ENCODE measurements around the gene PDE8A.

The PDE8A gene

GRCh38 chr15:85086855-85087254 is 105.2 kb downstream of the PDE8A start:
- Histone ChIP-seq H3K9me3 (ENCODE audit: low read length) (no peaks in the 10 kb centered on the region), H3K36me3 (ENCODE audit: insufficient read depth, low read length) (peaks cover 8% of the 10 kb centered on the region)

DNA sequence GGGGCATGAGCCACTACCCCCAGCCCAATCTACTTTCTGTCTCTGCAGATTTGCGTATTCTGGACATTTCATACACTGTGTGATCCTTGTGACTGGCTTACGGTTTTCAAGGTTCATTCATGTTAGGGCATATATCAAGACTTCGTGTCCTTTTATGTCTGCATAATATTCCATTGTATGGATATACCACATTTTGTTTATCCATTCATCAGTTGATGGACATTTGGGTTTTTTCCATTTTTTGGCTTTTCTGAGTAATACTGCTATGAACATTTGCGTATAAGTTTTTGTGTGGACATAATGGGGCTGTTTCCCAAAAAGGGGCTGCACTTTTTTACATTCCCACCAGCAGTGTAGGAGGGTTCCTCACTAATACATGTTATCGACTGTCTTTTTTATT is 106.6 kb downstream of the PDE8A start:
- no peaks in the 10 kb centered on the region for H3K4me1 ChIP-seq (ENCODE audit: insufficient read depth, low read length)
- H3K36me3 ChIP-seq (ENCODE audit: insufficient read depth, low read length), result peaks cover 20% of the 10 kb centered on the region
- no peaks in the 10 kb centered on the region for H3K27me3 ChIP-seq (ENCODE audit: control insufficient read depth in 1 of 2, insufficient read depth in 2 of 2, low read length in 2 of 2)
- no peak overlapping the region for H3K4me3 ChIP-seq (ENCODE audit: low read depth in 1 of 2, low read length in 2 of 2)
- no peaks in the 10 kb centered on the region for H3K9me3 ChIP-seq (ENCODE audit: low read length)
- no peak overlapping the region for H3K27ac ChIP-seq (ENCODE audit: low read depth, low read length)
- no peak overlapping the region for H3K9ac ChIP-seq (ENCODE audit: low read length)

More at GRCh38 chr15:85086855-85087254, 105.2 kb downstream of the PDE8A start:
- no peaks in the 10 kb centered on the region for H3K4me1 ChIP-seq (ENCODE audit: insufficient read depth, low read length)
- no peak overlapping the region for H3K27ac ChIP-seq (ENCODE audit: low read depth, low read length)
- no peak overlapping the region for H3K4me3 ChIP-seq (ENCODE audit: low read depth in 1 of 2, low read length in 2 of 2)
- H3K27me3 ChIP-seq (ENCODE audit: control insufficient read depth in 1 of 2, insufficient read depth in 2 of 2, low read length in 2 of 2), result no peaks in the 10 kb centered on the region
- no peak overlapping the region for H3K9ac ChIP-seq (ENCODE audit: low read length)

- H3K4me3 ChIP-seq (ENCODE audit: low read depth in 1 of 2, low read length in 2 of 2), result no peak overlapping the region
- peaks cover 15% of the 10 kb centered on the region for H3K36me3 ChIP-seq (ENCODE audit: insufficient read depth, low read length)
- H3K9me3 ChIP-seq (ENCODE audit: low read length), result no peaks in the 10 kb centered on the region
- H3K27me3 ChIP-seq (ENCODE audit: control insufficient read depth in 1 of 2, insufficient read depth in 2 of 2, low read length in 2 of 2), result no peaks in the 10 kb centered on the region
- H3K4me1 ChIP-seq (ENCODE audit: insufficient read depth, low read length), result no peaks in the 10 kb centered on the region
- no peak overlapping the region for H3K9ac ChIP-seq (ENCODE audit: low read length)
- H3K27ac ChIP-seq (ENCODE audit: low read depth, low read length), result no peak overlapping the region
Observed at GRCh38 chr15:85089929-85090597, 108.4 kb downstream of the PDE8A start.

- Histone ChIP-seq H3K9me3 (ENCODE audit: low read length) (no peaks in the 10 kb centered on the region), H3K4me1 (ENCODE audit: insufficient read depth, low read length) (no peaks in the 10 kb centered on the region), H3K27ac (ENCODE audit: low read depth, low read length) (no peak overlapping the region), H3K27me3 (ENCODE audit: control insufficient read depth in 1 of 2, insufficient read depth in 2 of 2, low read length in 2 of 2) (no peaks in the 10 kb centered on the region), H3K36me3 (ENCODE audit: insufficient read depth, low read length) (peaks cover 18% of the 10 kb centered on the region), H3K9ac (ENCODE audit: low read length) (no peak overlapping the region), H3K4me3 (ENCODE audit: low read depth in 1 of 2, low read length in 2 of 2) (no peak overlapping the region)
Observed at GRCh38 chr15:85091990-85092389, 110.3 kb downstream of the PDE8A start.

DNA sequence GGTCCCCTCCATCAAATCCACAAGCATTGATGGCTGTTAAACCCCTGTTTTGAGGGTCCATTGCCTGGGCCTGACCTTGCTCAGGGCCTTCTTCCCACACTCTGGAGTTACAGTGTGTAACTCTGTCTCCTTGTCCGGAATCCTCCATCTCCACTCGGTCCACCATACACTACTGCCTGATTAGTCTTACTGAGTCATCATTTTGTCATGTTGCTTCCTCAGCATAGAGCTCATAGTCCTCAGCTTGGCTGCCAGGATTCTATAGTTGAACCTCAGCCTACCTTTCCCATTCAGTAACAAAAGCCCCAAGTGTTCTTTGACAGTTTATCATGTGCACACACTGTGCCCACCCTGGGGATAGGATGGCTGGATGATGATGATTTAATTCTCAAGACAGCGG is 113.0 kb downstream of the PDE8A start:
- H3K36me3 ChIP-seq (ENCODE audit: insufficient read depth, low read length), result peaks cover 24% of the 10 kb centered on the region
- H3K27me3 ChIP-seq (ENCODE audit: control insufficient read depth in 1 of 2, insufficient read depth in 2 of 2, low read length in 2 of 2), result no peaks in the 10 kb centered on the region
- no peak overlapping the region for H3K9ac ChIP-seq (ENCODE audit: low read length)
- H3K4me1 ChIP-seq (ENCODE audit: insufficient read depth, low read length), result no peaks in the 10 kb centered on the region
- H3K27ac ChIP-seq (ENCODE audit: low read depth, low read length), result no peak overlapping the region
- H3K9me3 ChIP-seq (ENCODE audit: low read length), result no peaks in the 10 kb centered on the region
- H3K4me3 ChIP-seq (ENCODE audit: low read depth in 1 of 2, low read length in 2 of 2), result no peak overlapping the region

DNA sequence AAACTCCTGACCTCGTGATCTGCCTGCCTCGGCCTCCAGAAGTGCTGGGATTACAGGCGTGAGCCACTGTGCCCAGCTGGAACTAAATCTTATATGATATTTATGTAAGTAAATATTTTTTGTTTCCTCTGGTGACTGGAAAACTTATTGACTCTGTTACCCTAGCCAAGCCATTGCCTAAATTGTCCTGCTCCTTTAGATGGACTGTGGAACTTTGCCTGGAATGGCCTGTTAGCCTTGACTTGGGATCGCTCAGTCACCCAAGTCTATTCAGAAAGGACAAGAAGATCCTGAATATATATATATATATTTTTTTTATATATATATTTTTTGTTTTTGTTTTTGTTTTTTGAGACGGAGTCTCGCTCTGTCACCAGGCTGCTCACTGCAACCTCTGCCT is 113.9 kb downstream of the PDE8A start:
- Histone ChIP-seq H3K36me3 (ENCODE audit: insufficient read depth, low read length) (peaks cover 31% of the 10 kb centered on the region), H3K9ac (ENCODE audit: low read length) (no peak overlapping the region), H3K9me3 (ENCODE audit: low read length) (no peaks in the 10 kb centered on the region), H3K4me3 (ENCODE audit: low read depth in 1 of 2, low read length in 2 of 2) (no peak overlapping the region), H3K27ac (ENCODE audit: low read depth, low read length) (no peak overlapping the region), H3K4me1 (ENCODE audit: insufficient read depth, low read length) (no peaks in the 10 kb centered on the region), H3K27me3 (ENCODE audit: control insufficient read depth in 1 of 2, insufficient read depth in 2 of 2, low read length in 2 of 2) (no peaks in the 10 kb centered on the region)

DNA sequence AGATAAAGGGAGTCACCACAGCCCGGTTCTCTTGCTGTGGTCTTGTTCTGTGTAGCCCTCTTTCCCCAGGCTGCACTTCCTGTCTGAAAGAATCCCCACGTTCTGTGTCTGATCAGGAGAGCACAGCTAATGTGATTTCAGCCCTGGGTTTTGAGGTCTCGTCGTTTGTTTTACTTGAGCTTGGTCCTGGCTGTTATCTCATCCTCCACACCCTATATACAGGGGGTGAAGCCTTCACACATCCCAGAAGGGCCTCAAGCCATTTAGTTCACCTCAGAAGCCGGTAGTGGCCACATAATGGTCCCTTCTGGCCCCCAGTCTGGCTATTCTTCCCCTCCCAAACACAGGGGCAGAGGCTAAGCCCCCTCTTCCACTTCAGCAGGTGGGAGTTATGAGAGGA is 115.6 kb downstream of the PDE8A start:
- H3K9ac ChIP-seq (ENCODE audit: low read length), result no peak overlapping the region
- H3K36me3 ChIP-seq (ENCODE audit: insufficient read depth, low read length), result peaks cover 28% of the 10 kb centered on the region
- H3K9me3 ChIP-seq (ENCODE audit: low read length), result no peaks in the 10 kb centered on the region
- H3K4me1 ChIP-seq (ENCODE audit: insufficient read depth, low read length), result no peaks in the 10 kb centered on the region
- no peak overlapping the region for H3K27ac ChIP-seq (ENCODE audit: low read depth, low read length)
- no peaks in the 10 kb centered on the region for H3K27me3 ChIP-seq (ENCODE audit: control insufficient read depth in 1 of 2, insufficient read depth in 2 of 2, low read length in 2 of 2)
- H3K4me3 ChIP-seq (ENCODE audit: low read depth in 1 of 2, low read length in 2 of 2), result no peak overlapping the region

DNA sequence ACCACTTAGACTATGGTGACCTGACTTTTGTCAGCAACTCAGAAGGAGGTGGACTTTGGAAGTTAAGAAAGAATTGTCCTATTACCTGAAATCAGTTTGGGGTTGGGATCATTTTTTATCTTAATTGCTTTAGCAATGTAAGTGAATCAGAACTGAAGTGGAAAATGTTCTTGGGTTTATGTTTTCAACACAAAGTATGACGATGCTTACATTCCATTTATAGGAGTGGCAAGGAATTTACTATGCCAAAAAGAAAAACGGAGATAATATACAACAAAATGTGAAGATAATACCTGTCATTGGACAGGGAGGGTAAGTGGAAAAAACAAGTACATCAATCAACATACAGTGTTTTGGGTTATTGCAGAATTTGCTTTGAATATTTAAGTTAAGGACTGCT is 116.1 kb downstream of the PDE8A start:
- Histone ChIP-seq H3K36me3 (ENCODE audit: insufficient read depth, low read length) (peaks cover 23% of the 10 kb centered on the region), H3K27ac (ENCODE audit: low read depth, low read length) (no peak overlapping the region), H3K9me3 (ENCODE audit: low read length) (no peaks in the 10 kb centered on the region), H3K4me1 (ENCODE audit: insufficient read depth, low read length) (no peaks in the 10 kb centered on the region), H3K4me3 (ENCODE audit: low read depth in 1 of 2, low read length in 2 of 2) (no peak overlapping the region), H3K9ac (ENCODE audit: low read length) (no peak overlapping the region), H3K27me3 (ENCODE audit: control insufficient read depth in 1 of 2, insufficient read depth in 2 of 2, low read length in 2 of 2) (no peaks in the 10 kb centered on the region)

DNA sequence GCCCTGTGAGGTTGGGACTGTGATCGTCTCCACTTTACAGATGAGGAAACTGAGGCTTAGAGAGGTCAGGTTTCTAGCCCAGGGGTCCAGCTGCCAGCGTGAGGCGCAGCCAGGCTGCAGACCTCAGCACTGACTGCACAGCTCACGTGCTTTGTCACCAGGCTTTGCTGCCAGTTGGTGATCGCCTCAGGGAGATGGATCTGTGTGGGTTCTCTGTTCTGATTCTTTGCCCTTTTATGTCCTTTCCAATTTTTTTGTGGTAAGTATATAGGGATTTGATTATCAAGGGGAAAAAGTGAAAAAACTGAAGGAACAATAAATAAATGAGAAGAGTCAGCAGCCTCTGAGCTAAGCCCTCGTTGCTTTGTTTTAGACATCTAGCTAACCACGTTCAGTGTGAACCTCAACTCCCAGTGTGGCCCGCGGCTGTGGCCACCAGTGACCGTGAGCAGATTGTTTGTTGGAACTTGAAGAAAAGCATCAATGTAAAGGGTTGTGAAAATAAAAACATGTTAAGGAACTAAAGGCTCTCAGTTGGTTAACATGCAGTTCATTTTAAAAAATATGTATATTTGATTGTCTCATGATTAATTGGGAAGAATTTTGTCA is 117.6 kb downstream of the PDE8A start:
- H3K27ac ChIP-seq (ENCODE audit: low read depth, low read length), result no peak overlapping the region
- H3K9ac ChIP-seq (ENCODE audit: low read length), result no peak overlapping the region
- no peaks in the 10 kb centered on the region for H3K27me3 ChIP-seq (ENCODE audit: control insufficient read depth in 1 of 2, insufficient read depth in 2 of 2, low read length in 2 of 2)
- no peaks in the 10 kb centered on the region for H3K4me1 ChIP-seq (ENCODE audit: insufficient read depth, low read length)
- H3K36me3 ChIP-seq (ENCODE audit: insufficient read depth, low read length), result peaks cover 18% of the 10 kb centered on the region
- H3K9me3 ChIP-seq (ENCODE audit: low read length), result no peaks in the 10 kb centered on the region
- no peak overlapping the region for H3K4me3 ChIP-seq (ENCODE audit: low read depth in 1 of 2, low read length in 2 of 2)

DNA sequence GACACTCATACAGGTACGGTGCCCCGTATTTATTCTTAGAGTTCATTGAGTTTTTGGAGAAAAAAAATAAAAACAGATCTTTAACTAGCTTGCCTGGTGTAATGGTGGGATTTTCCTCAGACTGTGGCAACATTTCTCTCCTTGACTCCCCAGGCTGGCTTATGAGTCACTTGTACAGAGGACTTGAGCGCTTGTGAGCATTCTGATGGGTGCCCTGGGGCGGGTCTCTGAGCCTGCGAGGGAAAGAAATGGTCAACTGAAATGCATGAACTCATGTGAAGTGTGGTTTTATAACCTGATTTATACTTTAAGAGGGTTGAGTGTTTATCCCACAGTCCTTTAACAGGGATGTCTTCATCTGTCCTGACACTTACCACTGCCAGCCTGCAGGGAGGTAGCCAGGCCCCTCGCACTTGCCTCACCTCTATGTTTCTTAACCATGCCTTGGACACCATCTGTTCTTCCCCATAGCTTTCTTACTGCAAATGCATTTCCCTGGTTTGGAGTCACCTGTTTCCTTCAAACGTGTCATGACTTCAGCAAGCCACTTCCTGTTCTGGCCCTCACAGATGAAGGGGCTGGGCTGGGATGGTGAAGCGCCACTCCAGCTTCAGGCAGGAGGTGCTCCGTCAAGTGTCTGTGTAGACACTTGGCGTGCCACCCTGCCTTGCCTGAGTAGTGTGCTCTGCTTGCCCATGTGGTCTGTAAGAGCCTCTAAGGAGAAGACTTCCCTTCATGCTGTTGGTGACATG is 118.7 kb downstream of the PDE8A start:
- no peaks in the 10 kb centered on the region for H3K4me1 ChIP-seq (ENCODE audit: insufficient read depth, low read length)
- H3K9me3 ChIP-seq (ENCODE audit: low read length), result no peaks in the 10 kb centered on the region
- H3K36me3 ChIP-seq (ENCODE audit: insufficient read depth, low read length), result peaks cover 18% of the 10 kb centered on the region
- H3K27ac ChIP-seq (ENCODE audit: low read depth, low read length), result no peak overlapping the region
- no peak overlapping the region for H3K4me3 ChIP-seq (ENCODE audit: low read depth in 1 of 2, low read length in 2 of 2)
- H3K9ac ChIP-seq (ENCODE audit: low read length), result no peak overlapping the region
- H3K27me3 ChIP-seq (ENCODE audit: control insufficient read depth in 1 of 2, insufficient read depth in 2 of 2, low read length in 2 of 2), result no peaks in the 10 kb centered on the region

- Histone ChIP-seq H3K27ac (ENCODE audit: low read depth, low read length) (no peak overlapping the region), H3K4me3 (ENCODE audit: low read depth in 1 of 2, low read length in 2 of 2) (no peak overlapping the region), H3K36me3 (ENCODE audit: insufficient read depth, low read length) (peaks cover 16% of the 10 kb centered on the region), H3K27me3 (ENCODE audit: control insufficient read depth in 1 of 2, insufficient read depth in 2 of 2, low read length in 2 of 2) (no peaks in the 10 kb centered on the region), H3K9ac (ENCODE audit: low read length) (no peak overlapping the region), H3K9me3 (ENCODE audit: low read length) (no peaks in the 10 kb centered on the region), H3K4me1 (ENCODE audit: insufficient read depth, low read length) (no peaks in the 10 kb centered on the region)
Observed at GRCh38 chr15:85104584-85104983, 122.9 kb downstream of the PDE8A start.
